Medulla oblongata (tissue), 1 donor: ENCODE results near the gene SSNA1.
A peak's percentile ranks its signal among the peaks of the same experiment; 100 is the strongest.

ENCODE experiments used
- DNase-seq: peaks from one replicate; pipeline ENCODE4 v3.0.0-alpha.2; 2015; ENCODE audit errors: extremely low spot score

The SSNA1 gene

GRCh38 chr9:137199411-137200121 is 11.1 kb downstream of the SSNA1 start:
- no peak for DNase-seq

GRCh38 chr9:137200311-137201204 is 12.1 kb downstream of the SSNA1 start, which contains the start of gene TPRN:
Gene TPRN, minus strand, starts transcription at chr9:137200741. Its CDS starts 30 bp downstream, at chr9:137200711.
- peak; percentile 99 for DNase-seq

- no peak for DNase-seq
Measured at GRCh38 chr9:137201205-137201868, 12.9 kb downstream of the SSNA1 start.

GRCh38 chr9:137202966-137203365 is 14.5 kb downstream of the SSNA1 start:
- no peak for DNase-seq

- DNase-seq = no peak
Measured at GRCh38 chr9:137204731-137205125, 16.3 kb downstream of the SSNA1 start.

- peak; percentile 92 for DNase-seq
Measured at GRCh38 chr9:137205126-137206069, 16.9 kb downstream of the SSNA1 start, which contains the start of the genes NDOR1 and TMEM203. Gene NDOR1, plus strand, starts transcription at chr9:137205700. Its CDS starts 78 bp downstream, at chr9:137205778. Gene TMEM203, minus strand, starts transcription at chr9:137205648. Its CDS starts 234 bp downstream, at chr9:137205414.

- no peak for DNase-seq
Measured at GRCh38 chr9:137206602-137207001, 18.1 kb downstream of the SSNA1 start.

GRCh38 chr9:137211532-137211931 is 23.1 kb downstream of the SSNA1 start:
- no peak for DNase-seq

GRCh38 chr9:137212520-137212919 is 24.0 kb downstream of the SSNA1 start:
- no peak for DNase-seq

- DNase-seq = peak; percentile 76
Measured at GRCh38 chr9:137213160-137214060, 24.9 kb downstream of the SSNA1 start.

GRCh38 chr9:137214620-137215019 is 26.1 kb downstream of the SSNA1 start:
- no peak for DNase-seq

GRCh38 chr9:137215196-137215986 is 26.9 kb downstream of the SSNA1 start:
- no peak for DNase-seq

- no peak for DNase-seq
Measured at GRCh38 chr9:137216188-137216965, 27.9 kb downstream of the SSNA1 start.

- DNase-seq = no peak
Measured at GRCh38 chr9:137217276-137218211, 29.1 kb downstream of the SSNA1 start.

GRCh38 chr9:137218212-137218753 is 29.8 kb downstream of the SSNA1 start:
- no peak for DNase-seq

GRCh38 chr9:137218754-137219271 is 30.3 kb downstream of the SSNA1 start:
- DNase-seq = no peak
